GM21576 (cell line): Measurements from ENCODE around the gene ATRIP.

ENCODE experiments used
- ATAC-seq: cut with Tn5 transposase; IDR thresholded peaks from one replicate; pipeline ENCODE4 v1.9.1; 2021; ENCODE audit warnings: mild to moderate bottlenecking, moderate library complexity; ENCODE audit not compliant: unreplicated experiment

ATRIP gene

GRCh38 chr3:48423241-48423882 lies 23.2 kb upstream of the ATRIP start:
- no peak for ATAC-seq

- no peak for ATAC-seq
Observed at GRCh38 chr3:48423883-48424695, 22.4 kb upstream of the ATRIP start.

GRCh38 chr3:48425281-48425812 lies 21.2 kb upstream of the ATRIP start:
- no peak for ATAC-seq

GRCh38 chr3:48426401-48426909 lies 20.1 kb upstream of the ATRIP start:
- ATAC-seq: no peak

GRCh38 chr3:48426944-48427629 lies 19.4 kb upstream of the ATRIP start:
- no peak for ATAC-seq

DNA sequence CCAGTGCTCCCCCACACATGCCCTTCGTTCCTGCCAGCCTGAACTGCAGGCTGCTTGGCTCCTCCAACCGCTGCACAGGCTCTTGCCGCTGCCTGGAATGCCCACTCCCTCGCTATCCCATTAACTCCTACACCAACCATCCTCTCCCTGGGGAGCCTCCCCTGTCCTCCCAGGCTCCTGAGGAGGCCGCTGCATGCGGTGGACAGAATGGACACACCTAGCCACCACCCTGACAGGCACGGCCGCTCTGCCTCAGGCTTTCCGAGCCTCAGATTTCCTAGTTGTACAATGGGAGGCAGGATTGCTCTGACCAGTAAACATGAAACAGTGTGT lies 18.9 kb upstream of the ATRIP start:
- ATAC-seq: no peak

GRCh38 chr3:48428088-48428571 lies 18.4 kb upstream of the ATRIP start:
- ATAC-seq: no peak

DNA sequence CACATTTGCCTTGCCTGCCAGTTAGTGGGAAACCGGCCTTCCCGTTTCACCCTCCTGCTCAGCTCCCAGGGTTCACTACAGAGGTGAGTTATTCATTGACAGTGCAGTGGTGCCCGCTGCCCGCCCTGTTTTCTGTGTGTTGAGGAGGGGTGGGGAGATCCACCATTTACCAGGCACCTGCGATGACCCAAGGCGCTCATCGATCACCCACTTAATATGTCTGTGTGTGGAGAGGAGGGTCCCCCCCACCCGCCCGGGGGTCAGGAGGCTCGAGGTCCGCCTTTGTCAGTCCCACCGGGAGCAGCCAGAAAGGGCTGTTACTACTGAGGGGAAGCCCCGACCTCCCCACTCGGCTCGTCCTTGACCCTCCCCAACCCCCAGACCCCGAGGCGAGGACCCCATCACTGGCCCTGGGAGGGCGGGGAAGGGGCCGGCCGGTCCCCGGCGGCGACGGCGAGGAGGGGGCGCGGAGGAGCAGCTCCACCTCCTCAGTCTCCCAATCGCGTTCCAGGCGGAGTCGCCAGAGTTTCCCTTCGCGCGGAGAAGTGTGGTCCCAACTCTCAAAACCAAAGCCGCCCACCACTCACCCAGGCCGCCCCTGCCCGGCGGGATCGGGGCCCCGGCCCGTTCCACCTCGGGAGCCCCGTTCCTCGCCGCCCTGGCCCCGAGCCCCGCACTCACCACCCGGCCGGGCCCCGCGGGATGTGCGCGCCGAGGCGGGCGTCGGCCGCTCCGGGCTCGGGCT lies 17.8 kb upstream of the ATRIP start:
- ATAC-seq: no peak

DNA sequence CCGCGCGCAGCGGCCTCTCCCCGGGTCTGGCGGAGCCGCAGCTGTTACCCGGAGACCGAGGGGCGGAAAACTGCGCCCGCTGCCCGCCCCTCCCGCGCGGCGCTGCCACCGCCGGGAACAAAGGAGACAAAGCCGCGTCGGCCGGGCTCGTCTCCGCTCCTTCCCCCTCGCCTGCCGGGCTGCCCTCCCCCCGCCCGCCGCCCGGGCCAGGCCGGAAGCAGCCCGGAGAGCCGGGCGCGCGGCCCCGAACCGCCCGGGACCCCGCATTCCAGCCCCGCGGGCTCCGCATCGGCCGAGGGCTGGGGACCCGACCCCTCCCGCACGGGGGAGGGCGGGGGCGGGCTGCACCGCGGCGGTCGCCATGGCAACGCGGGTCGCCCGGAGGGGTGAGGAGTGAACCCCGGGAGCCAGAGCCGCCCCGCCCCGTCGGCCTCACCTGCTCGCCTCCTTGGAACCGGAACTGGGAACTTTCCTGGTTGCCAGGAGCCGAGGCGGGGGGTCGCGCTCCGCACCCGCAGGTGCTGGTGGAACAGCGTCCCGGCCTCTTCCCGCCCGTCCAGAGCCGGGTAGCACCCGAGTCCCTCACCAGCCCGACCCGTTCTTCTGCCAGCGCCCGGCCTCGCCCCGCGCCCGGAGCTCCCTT lies 17.1 kb upstream of the ATRIP start:
- ATAC-seq: no peak

DNA sequence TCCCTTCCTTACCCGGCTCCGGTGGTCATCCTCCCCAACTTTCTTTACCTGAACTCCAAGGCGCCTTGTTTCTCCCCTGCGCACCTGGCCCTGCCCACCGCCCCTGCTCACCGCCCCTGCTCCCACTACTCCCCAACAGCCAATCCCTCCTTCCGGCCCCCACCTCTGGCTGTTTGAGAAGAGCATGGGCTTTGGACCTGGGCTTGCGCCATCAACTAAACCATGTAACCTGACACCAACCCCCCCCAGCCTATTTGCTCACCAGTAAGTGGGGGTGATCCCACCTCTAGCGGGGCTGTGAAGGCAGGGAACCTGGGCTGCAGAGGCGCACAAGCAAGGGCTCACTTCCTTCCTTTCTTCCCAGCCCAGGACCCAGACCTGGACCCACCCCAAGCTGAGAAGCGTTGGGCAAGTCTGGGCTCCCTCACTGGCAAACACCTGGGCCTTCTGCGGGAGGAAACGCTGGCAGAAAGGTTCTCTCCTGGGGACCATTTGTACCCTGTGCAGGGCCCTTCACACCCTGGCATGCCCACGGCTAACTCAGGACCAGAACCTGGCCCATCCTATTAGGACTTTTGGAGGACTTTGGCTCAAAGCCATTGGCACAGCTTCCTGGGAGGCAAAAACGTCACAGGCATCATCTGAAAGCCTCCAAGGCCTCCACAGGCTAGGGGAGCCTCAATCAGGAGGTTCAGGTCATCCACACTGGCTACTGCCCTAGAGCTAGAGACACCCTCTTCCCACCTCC lies 16.4 kb upstream of the ATRIP start, which contains the start of gene PLXNB1:
TSS of gene PLXNB1 (minus strand) at position 127 of the 748 bp plus-strand sequence. CDS start 5,475 bp downstream, outside the sequence.
- no peak for ATAC-seq

DNA sequence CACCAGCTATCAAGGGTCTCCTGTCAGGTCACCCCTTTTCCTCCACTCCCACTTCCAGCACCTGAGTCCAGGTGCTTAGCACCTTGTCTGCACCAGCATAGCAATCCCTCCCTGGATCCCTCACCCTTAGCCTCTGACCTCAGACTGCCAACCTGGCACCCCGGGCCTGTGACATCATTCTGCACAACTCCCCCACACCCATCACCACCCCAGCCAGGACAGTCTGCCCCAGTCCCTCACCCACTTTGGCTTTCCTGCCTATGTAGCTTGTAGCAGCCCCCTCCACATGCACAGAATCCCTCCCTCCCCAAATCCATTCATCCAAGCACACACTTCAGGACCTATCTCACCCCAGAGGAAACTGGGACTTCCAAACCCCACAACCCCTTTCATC lies 15.8 kb upstream of the ATRIP start:
- ATAC-seq: no peak

- no peak for ATAC-seq
Observed at GRCh38 chr3:48431224-48432029, 15.1 kb upstream of the ATRIP start.

DNA sequence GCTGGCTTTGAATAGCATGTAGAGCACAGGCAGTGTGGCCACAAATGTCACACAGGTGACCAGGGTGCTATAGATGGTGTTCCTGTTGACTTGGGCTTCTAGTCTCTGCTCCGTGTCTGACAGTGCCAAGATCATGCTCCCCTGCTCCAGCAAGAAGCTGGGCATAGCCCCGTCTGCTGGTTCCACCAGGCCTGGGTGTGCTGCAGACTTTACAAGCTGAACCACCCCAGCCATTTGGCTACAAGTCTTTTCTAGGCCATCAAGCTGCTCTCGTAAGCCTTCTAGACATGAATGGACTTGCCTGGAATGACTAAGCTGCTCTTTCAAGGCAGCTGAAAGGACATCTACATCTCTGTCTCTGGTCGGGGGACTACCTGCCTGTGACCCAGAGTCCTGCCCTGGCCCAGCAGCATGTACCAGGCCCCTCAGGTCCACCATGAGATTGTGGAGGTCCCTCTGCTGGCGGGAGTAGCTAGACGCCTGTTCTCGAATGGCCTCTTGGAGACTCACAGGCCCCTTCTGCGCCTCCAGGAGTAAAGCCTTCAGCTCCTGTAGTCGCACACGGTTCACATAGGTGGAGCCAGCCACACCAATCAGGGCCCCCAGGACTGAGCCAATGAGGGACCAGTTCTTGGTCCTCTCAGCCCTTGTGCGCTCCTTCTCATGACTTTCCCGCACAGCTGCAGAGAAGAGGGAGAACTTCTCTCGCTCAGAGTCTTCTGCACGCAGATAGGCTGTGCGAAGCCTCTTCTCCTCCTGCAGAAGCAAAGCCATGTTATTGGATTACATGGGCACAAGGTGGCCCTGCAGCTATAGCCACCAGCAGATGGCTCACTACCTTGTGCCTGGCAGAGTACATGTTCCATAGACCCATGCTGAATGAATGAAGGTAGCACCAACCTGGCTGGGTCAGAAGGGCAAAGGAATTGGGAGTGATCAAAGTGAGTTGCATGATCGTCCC lies 13.8 kb upstream of the ATRIP start:
- no peak for ATAC-seq

DNA sequence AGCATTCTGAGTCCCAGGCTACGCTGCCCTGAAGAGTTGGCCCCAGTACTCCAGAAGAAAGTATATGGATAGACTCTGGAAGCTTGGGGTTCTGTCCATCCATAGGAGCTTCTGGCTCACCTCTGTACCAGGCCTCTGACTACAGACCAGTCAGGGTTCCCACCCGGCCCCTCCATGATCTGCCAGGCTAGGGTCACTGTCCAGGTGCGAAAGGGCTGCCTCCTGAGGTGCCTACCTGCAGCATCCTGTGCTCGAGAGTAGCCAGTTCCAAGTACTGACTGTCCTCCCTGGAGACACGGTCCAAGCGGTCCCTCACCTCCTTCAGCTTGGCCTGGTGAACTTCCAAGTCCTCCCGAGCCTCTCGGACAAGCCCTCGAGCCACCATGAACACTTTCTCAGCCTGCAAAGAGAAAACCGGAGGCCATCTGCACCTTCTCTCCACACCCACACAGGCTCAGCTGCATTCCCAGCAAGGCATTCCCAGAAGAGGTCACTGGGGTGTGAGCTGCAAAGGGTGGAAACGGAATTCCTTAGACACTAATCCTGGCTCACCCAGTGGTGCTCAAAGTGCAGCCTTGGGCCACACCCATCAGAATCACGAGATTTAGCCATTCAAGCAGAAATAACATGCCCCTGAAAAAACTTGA lies 12.9 kb upstream of the ATRIP start:
- ATAC-seq: no peak

DNA sequence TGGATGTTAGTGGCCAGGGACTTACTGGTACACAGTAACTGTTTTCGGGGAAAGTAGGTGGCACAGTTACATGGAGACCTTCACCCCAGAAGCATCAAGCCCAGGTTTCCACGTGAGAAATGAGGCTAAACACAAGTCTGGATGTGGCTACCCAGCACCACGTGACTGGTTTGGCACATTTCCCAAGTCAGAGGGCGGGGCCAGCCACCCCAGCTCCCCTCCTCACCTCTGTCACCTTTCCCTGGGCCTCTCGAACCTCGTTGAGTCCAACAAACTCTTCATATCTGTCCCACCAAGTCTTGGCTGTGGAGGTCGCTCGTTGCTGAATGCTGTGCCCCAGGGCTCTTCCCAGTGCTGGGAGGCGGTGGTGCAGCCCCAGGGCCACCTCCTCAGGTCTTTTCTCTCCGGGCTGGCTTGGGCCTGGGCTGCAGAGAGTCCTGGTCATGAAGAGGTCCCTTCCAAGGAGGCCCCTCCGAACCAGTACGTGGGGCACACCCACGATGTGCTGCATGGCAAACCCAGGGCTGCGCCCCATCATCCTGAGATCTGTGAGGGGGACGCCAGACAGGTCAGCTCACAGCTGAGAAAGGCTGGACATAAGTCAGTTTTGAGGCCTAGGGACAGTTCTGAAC lies 11.8 kb upstream of the ATRIP start:
- no peak for ATAC-seq

DNA sequence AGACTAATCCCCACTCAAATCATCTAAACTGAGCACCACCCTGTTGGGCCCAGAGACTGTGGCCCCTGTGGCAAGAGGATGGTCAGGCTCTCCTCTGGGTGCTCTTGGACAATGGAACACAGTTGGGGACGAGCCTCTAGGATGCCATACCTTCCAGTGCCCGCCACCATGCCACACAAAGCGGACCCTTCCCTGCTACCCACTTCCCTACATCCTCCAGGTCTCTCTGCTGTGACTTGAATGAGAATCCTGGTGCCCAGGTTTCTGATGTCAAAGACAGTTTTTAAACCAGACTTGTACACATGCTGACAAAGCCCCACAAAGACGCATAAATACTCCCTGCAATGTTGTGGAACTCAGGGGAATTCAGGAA lies 11.3 kb upstream of the ATRIP start:
- ATAC-seq: no peak
